ENCODE measurements around the gene MTA3. TPM values are rescaled to one million over a fixed set of nuclear protein-coding genes. Genes with fewer than 3 reads are reported as not detected.

The MTA3 gene
- total and polyA plus RNA-seq, 8 donors = 23.9 to 82.8 (median 70.6) TPM

DNA sequence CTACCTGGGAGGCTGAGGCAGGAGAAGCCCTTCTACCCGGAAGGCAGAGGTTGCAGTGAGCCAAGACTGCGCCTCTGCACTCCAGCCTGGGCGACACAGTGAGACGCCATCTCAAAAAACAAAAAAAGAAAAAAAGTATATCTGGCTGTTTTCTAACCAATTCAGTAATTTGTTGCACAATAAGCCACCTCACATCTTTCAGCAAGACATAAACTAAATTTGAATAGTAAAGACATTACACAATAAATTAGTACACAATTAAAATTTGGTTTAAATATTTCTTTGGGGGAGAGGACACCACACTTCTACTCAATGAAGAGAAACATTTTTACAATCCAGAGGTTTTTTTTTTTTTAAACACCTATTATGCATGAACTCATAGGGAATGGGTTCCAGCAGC, 36.0 kb upstream of the MTA3 start:
- TF ChIP-seq, protein P1, sequence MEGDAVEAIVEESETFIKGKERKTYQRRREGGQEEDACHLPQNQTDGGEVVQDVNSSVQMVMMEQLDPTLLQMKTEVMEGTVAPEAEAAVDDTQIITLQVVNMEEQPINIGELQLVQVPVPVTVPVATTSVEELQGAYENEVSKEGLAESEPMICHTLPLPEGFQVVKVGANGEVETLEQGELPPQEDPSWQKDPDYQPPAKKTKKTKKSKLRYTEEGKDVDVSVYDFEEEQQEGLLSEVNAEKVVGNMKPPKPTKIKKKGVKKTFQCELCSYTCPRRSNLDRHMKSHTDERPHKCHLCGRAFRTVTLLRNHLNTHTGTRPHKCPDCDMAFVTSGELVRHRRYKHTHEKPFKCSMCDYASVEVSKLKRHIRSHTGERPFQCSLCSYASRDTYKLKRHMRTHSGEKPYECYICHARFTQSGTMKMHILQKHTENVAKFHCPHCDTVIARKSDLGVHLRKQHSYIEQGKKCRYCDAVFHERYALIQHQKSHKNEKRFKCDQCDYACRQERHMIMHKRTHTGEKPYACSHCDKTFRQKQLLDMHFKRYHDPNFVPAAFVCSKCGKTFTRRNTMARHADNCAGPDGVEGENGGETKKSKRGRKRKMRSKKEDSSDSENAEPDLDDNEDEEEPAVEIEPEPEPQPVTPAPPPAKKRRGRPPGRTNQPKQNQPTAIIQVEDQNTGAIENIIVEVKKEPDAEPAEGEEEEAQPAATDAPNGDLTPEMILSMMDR (IDR thresholded peaks at IDR 0.05) = no peak
- Histone ChIP-seq H3K27me3 (no peaks in the 10 kb centered on the region), H3K9me3 (no peaks in the 10 kb centered on the region), H3K27ac (no peak overlapping the region), H3K4me3 (no peak overlapping the region), H3K36me3 (no peaks in the 10 kb centered on the region), H3K4me1 (no peaks in the 10 kb centered on the region)
- ATAC-seq = no peak
- intact Hi-C loops (cut with DNase I) = no loop called here
- DNase-seq = no peak

GRCh38 chr2:42537493-42537892, 30.9 kb upstream of the MTA3 start:
- no peak overlapping the region for H3K4me3 ChIP-seq
- no peaks in the 10 kb centered on the region for H3K27me3 ChIP-seq
- intact Hi-C loops (cut with DNase I) = no loop called here
- no peak overlapping the region for H3K27ac ChIP-seq
- TF ChIP-seq, protein P1 (IDR thresholded peaks at IDR 0.05) = no peak
- DNase-seq (no peak), ATAC-seq (no peak)
- no peaks in the 10 kb centered on the region for H3K4me1 ChIP-seq
- H3K9me3 ChIP-seq = no peaks in the 10 kb centered on the region
- no peaks in the 10 kb centered on the region for H3K36me3 ChIP-seq

- TF ChIP-seq, protein P1 (IDR thresholded peaks at IDR 0.05) = no peak
Observed at GRCh38 chr2:42542871-42543270, 25.6 kb upstream of the MTA3 start.

GRCh38 chr2:42545023-42545721, 23.3 kb upstream of the MTA3 start:
- no peak overlapping the region for H3K4me3 ChIP-seq
- H3K4me1 ChIP-seq = no peaks in the 10 kb centered on the region
- DNase-seq (no peak), ATAC-seq (no peak)
- TF ChIP-seq, protein P1 (IDR thresholded peaks at IDR 0.05) = no peak
- intact Hi-C loops (cut with DNase I) = no loop called here
- no peaks in the 10 kb centered on the region for H3K27me3 ChIP-seq
- no peak overlapping the region for H3K27ac ChIP-seq
- no peaks in the 10 kb centered on the region for H3K9me3 ChIP-seq
- no peaks in the 10 kb centered on the region for H3K36me3 ChIP-seq

More at GRCh38 chr2:42542871-42543270, 25.6 kb upstream of the MTA3 start:
- Histone ChIP-seq H3K36me3 (no peaks in the 10 kb centered on the region), H3K27ac (no peak overlapping the region), H3K4me1 (no peaks in the 10 kb centered on the region), H3K9me3 (no peaks in the 10 kb centered on the region), H3K27me3 (no peaks in the 10 kb centered on the region), H3K4me3 (no peak overlapping the region)
- DNase-seq = no peak
- intact Hi-C loops (cut with DNase I) = no loop called here
- no peak for ATAC-seq

DNA sequence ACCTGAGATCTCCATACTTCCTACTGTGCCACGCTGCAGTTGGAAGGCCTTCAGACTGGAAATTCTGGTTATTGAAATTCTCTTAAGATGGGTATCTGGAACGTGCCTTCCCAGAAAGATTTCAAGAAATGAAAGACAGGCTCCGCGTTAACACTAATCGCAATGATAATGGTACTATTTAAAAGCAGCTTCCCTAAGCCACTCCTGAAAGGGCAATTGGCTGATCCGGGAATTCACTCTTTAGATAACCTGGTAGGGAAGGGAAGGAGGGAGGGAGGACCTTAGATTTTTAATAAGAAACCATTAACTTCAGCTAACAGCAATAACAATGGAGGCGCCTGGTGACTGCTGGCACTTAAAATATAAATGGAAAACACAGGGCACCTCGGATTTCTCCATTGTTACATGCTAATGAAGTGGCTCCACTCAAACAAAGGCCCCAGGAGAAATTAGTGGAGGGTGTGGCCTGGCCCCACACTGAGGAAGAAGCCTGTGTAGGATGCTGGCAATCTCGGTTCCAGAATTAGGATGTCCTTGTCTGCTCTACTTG, 22.5 kb upstream of the MTA3 start:
- TF ChIP-seq, protein P1 (IDR thresholded peaks at IDR 0.05) = no peak
- peak in 1 of 4 donors; percentile 22 for DNase-seq
- intact Hi-C loops (cut with DNase I) = no loop called here
- Histone ChIP-seq H3K36me3 (no peaks in the 10 kb centered on the region), H3K4me1 (no peaks in the 10 kb centered on the region), H3K9me3 (no peaks in the 10 kb centered on the region), H3K27ac (no peak overlapping the region), H3K27me3 (no peaks in the 10 kb centered on the region), H3K4me3 (no peak overlapping the region)
- no peak for ATAC-seq
